Islet precursor cell (in vitro differentiated cells): ENCODE data around the gene PLA2G4F.

Source experiments
- DNase-seq: peaks from one replicate; pipeline ENCODE4 v3.0.0-alpha.2; 2018

Gene PLA2G4F

DNA sequence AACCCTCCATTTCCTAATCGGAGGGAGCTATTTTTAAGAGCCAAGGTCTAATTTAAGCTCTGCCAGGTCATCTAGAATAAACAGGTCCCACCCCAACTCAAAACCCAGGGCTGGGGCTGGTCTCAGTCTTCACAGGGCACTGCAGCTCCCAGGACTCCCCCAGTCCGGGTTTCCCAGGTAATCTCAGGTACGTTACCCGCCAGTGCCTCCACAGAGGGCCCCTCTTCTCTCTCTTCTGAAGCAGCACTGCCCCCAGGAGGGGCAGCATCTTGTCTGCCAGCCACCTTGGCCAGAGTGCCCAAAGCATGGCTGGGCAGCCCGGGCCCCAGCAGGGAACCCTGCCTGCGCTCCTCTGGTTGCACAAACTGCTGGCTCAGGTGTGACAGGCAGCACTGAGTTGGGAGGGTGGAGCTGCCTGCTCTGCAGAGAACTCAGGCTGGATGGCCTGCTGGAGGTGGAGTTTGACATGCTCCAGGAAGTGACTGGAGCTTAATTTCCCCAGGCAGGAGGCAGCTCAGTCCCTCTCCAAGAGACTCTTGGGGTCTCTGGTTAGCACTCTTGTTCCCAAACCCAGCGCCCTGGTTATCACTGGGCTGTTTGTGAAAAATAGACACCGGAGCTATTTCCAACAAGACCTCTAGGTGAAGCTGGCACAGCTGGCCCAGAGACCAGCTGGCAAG is at the start of gene PLA2G4F:
Gene PLA2G4F (minus strand): TSS at position 394 of the 680 bp plus-strand sequence. CDS start 87 bp downstream, at position 307.
- DNase-seq = peak; percentile 78

- no peak for DNase-seq
These were observed 47.5 kb upstream of the PLA2G4F start for GRCh38 chr15:42203891-42204290.

DNA sequence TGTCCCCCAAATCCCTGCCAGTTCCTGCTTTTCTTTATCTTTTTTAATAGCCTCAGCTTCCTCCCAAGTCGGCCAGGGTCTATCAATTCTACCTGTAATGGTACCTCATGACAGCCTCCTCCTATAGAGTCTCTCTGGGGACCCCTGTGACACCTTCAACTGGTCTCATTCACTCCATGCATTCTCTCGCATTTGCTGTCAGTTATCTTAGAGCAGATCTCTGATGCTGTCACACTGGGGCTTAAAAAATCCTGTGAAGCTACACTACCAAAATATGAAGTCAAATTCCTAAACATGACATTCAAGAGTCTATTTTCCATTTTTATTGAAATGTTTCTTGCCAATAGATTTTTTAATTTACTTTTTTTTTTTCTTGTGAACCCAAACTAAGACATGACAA is 46.2 kb upstream of the PLA2G4F start:
- no peak for DNase-seq

DNA sequence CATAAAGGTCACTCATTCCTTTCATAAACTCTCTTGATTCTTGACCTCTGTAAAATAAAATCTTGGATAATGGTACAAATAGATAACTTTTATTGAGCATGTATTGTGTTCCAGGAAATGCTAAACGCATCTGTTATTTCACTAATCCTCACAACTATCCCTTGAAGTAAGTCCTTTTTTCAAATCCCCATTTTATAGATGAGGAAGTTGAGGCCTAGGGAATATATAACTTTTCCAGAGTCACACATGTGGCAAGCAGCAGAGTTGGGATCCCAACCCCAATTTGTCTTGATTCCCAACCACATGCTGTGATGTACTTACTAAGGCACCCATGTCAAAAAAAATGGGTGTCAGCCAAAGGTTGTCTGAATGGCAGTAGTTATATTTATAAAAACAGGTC is 45.4 kb upstream of the PLA2G4F start:
- DNase-seq = no peak

GRCh38 chr15:42199126-42199525 is 42.7 kb upstream of the PLA2G4F start:
- no peak for DNase-seq

- DNase-seq = no peak
These were observed 42.1 kb upstream of the PLA2G4F start for GRCh38 chr15:42198516-42198915.

- no peak for DNase-seq
These were observed 38.1 kb upstream of the PLA2G4F start for GRCh38 chr15:42194513-42194912.

DNA sequence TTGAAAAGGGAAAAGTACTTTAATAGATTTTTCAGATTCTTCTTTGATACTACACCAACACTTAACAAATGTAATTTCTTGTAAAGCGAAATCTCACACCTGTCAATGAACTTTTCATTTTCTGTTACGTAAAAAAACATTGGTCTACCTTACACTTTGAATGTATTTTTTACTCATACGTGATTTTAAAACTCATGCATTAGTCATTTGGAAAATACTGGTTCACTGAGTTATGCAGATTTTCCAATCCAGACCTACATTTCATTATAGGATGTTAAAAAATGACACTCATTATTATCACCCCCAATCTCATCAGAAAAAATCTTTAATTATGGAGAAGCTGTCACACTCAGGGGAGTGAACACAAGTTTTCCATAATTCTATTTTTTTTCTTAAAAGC is 36.9 kb upstream of the PLA2G4F start:
- no peak for DNase-seq

DNA sequence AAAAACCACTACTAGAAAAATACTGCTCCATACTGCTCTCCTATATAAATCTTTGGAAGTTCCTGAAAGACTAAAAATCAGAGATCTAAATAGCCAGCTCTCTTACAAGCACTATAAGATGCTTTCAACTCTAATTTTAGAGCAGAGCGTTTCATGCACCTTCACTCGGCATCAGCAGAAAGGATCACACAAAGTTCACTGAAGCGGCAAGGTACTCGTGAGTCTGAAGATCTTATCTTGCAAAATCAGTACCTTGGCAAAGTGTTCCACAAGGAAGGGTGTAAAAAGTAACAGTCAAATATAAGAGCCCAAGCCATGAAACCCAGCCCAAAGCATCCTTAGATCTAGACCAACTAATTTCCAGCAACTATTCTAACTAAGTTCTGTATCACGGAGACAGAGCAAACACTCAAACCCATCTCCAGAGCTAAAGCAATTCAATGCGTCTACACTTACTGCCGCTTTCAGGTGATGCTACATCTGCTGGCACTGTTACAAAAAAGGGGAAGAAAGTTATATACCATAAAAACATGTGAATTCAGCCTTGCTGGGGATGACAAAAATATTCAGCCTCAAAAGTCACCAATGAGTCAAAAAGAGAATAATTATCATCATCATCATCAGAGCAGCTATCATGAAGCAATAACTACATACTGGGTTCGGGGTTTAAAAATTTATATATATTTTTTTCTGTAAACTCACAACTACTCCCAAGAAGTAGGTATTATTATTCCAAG is 35.3 kb upstream of the PLA2G4F start:
- no peak for DNase-seq

- DNase-seq = no peak
These were observed 33.9 kb upstream of the PLA2G4F start for GRCh38 chr15:42190370-42190769.

DNA sequence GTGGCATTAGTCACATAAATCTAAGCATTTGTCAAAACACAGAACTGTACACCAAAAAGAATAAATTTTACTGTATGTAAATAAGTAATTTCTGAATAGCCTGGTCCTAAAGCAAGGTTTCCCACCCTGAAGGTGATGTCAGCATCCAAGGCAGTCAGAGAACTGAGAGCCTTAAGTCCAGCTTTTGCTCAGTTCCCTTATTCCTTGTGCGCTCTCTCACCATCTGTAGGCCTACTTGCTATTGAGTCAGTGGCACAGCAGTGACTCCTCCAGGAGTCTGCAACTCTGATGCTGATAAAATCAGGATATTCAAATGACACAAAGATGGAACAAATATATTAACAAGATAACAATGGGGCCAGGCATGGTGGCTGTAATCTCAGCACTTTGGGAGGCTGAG is 29.4 kb upstream of the PLA2G4F start:
- no peak for DNase-seq

DNA sequence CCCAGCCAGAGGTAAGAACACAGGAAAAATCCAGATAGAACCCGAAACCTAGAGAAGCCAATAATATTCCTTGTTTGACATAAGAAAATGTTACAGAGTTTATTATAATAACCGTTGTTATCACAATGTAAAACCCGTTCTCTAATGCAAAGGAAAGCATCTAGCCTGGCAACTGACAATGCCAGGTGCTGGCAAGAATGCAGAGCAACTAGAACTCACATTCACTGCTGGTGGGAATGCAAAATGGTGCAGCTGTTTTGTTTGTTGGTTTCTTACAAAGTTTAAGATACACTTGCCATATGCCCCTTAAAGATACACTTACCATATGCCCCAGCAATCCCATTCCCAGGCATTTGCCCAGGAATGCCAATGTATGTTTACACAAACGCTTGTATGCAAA is 28.3 kb upstream of the PLA2G4F start:
- DNase-seq = no peak

DNA sequence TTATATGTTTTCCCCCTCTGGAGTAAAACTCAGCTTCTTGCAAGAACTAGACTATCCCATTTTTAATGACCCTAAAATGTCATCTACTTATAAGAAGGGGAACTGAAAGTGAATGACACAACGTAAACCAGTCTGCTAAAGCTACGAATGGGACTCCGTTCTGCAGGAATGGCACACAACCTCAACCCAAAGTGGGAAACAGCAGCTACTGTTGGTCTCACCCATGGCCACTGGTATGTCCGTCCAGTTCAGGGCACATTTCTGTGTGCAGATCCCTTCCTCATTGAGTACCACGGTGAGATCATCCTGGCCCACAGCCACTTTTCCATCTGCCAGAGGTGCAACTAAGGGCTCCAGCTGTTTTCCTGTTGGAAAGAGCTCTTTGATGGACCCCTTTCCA is 27.9 kb upstream of the PLA2G4F start:
- no peak for DNase-seq

DNA sequence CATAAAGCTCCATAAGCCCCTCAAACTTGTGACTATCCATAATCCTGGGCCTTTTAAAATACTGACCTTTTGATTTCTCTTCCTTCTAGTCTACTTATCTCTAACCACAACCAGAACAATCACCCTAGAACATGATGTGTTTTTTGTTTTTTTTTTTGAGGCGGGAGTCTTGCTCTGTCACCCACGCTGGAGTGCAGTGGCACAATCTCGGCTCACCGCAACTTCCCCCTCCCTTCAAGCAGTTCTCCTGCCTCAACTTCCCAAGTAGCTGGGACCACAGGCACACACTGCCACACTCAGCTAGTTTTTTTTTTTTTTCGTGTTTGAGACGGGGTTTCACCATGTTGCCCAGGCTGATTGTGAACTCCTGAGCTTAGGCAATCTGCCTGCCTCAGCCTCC is 26.5 kb upstream of the PLA2G4F start:
- DNase-seq = no peak

DNA sequence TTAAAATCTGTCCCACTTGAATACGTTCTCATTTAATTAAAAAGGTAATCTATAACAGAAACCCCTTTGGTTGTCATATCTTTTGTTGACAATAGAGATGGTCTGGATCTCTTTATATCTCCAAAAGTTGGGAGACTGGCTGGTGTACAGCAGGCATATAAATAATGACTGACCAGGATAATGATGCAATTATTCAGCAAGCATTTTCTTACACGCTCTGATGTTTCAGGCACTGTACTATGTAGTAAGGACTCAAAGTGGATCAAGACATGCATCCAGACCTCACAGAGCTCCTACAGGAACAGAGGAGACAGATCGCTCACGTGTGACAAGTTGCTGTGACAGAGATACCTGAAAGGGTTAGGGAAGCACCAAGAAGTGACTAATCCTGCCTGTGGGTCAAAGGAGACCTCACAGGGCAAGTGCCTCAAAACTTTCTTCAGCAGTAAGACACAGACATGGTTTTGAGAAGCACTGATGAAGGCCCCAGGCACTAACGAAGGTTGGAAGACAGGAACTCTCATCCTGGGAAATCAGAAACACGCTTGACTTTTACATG is 26.0 kb upstream of the PLA2G4F start:
- DNase-seq = no peak

- no peak for DNase-seq
These were observed 21.6 kb upstream of the PLA2G4F start for GRCh38 chr15:42178056-42178455.

DNA sequence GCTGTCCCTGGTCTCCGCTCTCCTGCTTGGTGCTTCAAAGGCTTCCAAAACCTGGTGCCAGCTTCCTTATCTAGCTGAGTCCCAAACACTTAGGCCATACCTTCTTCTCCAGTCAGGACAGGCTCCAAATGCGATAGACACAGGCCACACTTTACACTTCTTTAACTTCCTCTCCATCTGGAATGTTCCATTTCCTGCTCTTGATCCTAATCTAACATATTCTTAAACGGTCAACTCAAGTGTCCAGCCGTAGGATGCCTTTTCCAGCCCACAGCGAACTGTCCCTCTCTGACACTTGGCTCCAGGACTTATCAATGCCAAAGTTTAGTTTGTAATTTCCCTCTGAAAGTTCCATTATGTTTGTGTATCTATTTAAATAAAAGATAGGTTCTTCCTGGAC is 19.2 kb upstream of the PLA2G4F start:
- DNase-seq = no peak

DNA sequence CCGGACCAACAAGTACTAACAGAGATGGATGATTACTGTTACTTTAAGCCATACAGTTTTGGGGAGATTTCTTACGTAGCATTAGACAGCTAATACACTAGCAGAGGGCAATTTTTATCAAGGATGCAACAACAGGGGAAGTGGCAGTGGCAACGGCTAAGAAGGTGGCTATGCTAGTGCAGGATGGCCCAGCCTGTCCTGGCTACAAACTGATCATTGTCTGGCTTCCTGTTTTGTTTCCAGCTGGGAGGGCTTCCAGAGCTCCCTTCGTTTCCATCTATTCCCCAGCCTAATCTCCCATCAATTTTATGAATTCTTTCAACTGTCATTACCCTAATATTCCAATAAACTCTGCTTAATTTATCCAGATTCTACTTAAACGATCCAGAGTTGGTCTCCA is 16.0 kb upstream of the PLA2G4F start:
- DNase-seq = no peak

DNA sequence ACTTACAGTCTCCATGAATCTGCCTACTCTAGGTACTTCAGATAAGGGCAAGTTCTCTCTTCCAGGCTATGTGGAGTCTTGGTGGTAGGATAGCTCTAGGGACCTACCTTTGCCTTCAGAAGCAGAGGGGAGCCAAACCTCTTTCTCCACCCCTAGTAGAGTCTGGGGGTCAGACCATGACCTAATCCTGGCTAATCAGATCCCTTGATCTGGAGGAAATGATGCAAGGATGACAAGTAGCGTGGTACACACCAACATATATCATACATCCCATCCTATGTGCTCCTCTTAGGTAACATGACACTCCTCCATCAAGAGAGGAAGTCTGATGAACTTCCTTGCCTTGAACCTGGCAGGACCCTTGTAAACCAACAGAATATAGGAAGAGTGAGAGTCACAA is 15.4 kb upstream of the PLA2G4F start:
- DNase-seq = no peak

DNA sequence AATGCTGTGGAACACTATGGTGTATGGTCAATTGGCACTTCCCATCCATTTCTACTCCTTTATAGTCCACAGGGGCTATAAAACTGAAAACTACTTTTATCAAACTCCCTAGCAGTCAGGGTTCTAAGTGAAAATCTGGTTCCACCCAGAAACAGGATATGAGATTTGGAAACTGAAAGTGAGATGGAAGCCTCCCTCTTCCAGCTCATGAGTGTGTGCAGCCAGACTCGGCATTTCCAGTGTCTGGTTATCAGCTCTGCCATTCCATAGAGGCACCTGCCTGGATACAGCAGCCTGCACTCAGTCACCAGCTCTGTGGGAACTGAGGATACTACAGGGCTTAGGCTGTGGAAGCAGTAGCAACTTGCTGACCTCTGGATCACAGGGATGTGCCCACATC is 14.7 kb upstream of the PLA2G4F start:
- no peak for DNase-seq

GRCh38 chr15:42166225-42166940 is 9.9 kb upstream of the PLA2G4F start:
- no peak for DNase-seq

DNA sequence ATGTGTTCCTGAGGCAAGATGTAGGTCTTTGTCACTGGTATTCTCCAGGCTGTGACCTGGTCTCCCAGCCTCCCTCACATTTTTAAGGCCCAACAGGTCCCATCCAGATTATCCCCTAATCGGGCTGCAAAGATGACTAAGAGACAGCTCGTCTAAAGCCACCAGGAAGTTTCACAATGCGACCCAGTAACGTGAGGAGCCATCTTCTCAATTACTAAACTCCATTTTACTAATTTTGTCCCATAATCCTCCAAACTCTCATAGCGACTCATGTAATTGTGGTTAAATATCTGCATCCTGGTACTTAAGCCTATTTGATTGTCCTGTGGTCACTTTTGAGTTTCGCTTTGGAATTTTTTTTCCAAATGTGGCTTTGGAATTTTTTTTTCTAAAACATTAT is 8.7 kb upstream of the PLA2G4F start:
- peak; percentile 40 for DNase-seq

DNA sequence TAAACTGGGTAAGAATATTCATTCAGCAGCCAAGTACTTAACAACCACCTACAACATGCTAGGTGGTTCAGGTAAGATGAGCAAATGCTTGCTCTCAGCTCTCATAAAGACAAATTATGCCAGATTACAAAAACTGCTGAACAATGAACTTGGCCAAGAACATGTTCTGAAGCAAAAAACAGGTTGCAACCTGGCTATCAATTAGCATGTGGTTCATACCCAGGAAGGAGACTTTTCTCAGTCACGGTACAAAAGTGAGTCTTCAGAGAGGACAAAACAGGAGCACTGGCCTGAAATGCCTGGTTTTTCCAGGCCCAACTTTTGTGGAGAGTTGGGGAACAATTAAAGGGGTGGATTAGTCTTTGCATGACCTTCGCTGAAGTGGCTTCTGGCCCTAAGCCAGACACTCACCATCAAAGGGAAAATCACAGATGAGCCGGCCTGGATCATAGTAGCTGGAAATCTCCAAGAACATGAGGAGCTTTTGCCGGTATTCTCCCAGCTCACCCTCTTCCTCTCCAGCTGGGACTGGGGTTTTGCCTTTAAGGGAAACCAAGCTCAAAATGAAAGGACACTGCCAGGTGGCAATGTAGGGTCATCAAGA is 7.6 kb upstream of the PLA2G4F start:
- DNase-seq = peak; percentile 25
